CD14-positive monocyte (primary cell): Measurements from ENCODE around the gene GPHA2. TPM values are rescaled to one million over a fixed set of nuclear protein-coding genes. Genes with fewer than 3 reads are reported as not detected.

Source experiments
- DNase-seq, 3 donors: peaks; one replicate each; pipeline ENCODE4 v3.0.0-alpha.2; 2011 to 2022
- H2AFZ ChIP-seq: 2 replicates; pipeline ENCODE4 v1.6.0; 2012; ENCODE audit warnings: mild to moderate bottlenecking, low read depth, low read length, inconsistent platforms; ENCODE audit not compliant: insufficient read depth, poor library complexity, severe bottlenecking
- H3K27ac ChIP-seq, 2 donors: 1 replicate in 1 of 2; 2 replicates in 1 of 2; pipeline ENCODE4 v1.5.1; 2012 to 2013; ENCODE audit warnings: low read length in 2 of 2, control low read depth in 1 of 2, inconsistent platforms in 1 of 2, low read depth in 1 of 2, mild to moderate bottlenecking in 1 of 2
- H3K27me3 ChIP-seq, 2 donors: one replicate each; pipeline versions ENCODE4 v1.6.0 to v1.6.1; 2011 to 2013; ENCODE audit warnings: low read length in 2 of 2; ENCODE audit not compliant: control insufficient read depth in 2 of 2, insufficient read depth in 2 of 2
- H3K36me3 ChIP-seq, 2 donors: replicated peaks in 1 of 2; 1 replicate in 1 of 2; 2 replicates in 1 of 2; pipeline versions ENCODE4 v1.5.1 to v1.6.1; 2012 to 2013; ENCODE audit warnings: low read length in 2 of 2, control low read depth in 1 of 2, inconsistent platforms in 1 of 2, mild to moderate bottlenecking in 1 of 2; ENCODE audit not compliant: insufficient read depth in 2 of 2, control insufficient read depth in 1 of 2
- H3K4me1 ChIP-seq, 2 donors: 1 replicate in 1 of 2; 2 replicates in 1 of 2; pipeline versions ENCODE4 v1.5.1 to v1.6.1; 2012 to 2013; ENCODE audit warnings: low read length in 2 of 2, control low read depth in 1 of 2, inconsistent platforms in 1 of 2, mild to moderate bottlenecking in 1 of 2, moderate library complexity in 1 of 2; ENCODE audit not compliant: insufficient read depth in 2 of 2, control insufficient read depth in 1 of 2
- H3K4me2 ChIP-seq: replicated peaks from 2 replicates; pipeline ENCODE3; 2012; ENCODE audit warnings: low read length, moderate library complexity, mild to moderate bottlenecking; ENCODE audit not compliant: poor library complexity, severe bottlenecking; ENCODE audit errors: extremely low read depth
- H3K4me3 ChIP-seq, 3 experiments: fragments of 200-600 bp in 1 of 3; sonication (generic) in 1 of 3; replicated peaks in 1 of 3; 1 replicate in 2 of 3; 2 replicates in 1 of 3; pipeline ENCODE4 v1.5.1; 2011 to 2013; ENCODE audit warnings: low read length in 3 of 3, mild to moderate bottlenecking in 3 of 3, control low read depth in 2 of 3, low read depth in 2 of 3, inconsistent platforms in 1 of 3, moderate library complexity in 1 of 3
- H3K79me2 ChIP-seq: 2 replicates; pipeline ENCODE4 v1.6.0; 2012; ENCODE audit warnings: mild to moderate bottlenecking, control low read depth, inconsistent platforms, low read length, moderate library complexity; ENCODE audit not compliant: insufficient read depth
- H3K9ac ChIP-seq: 2 replicates; pipeline ENCODE4 v1.6.0; 2017; ENCODE audit warnings: low read length, mild to moderate bottlenecking; ENCODE audit not compliant: insufficient read depth, poor library complexity, severe bottlenecking
- H3K9me3 ChIP-seq, 2 donors: replicated peaks in 1 of 2; 1 replicate in 1 of 2; 2 replicates in 1 of 2; pipeline versions ENCODE4 v1.5.1 to v1.6.1; 2012 to 2013; ENCODE audit warnings: low read length in 2 of 2, control low read depth in 1 of 2; ENCODE audit not compliant: control insufficient read depth in 1 of 2, insufficient read depth in 1 of 2
- H4K20me1 ChIP-seq: 2 replicates; pipeline ENCODE4 v1.6.0; 2012; ENCODE audit warnings: mild to moderate bottlenecking, low read length, control low read depth, moderate library complexity; ENCODE audit not compliant: insufficient read depth
- H3K27ac Mint-ChIP-seq, 7 donors: one replicate each; pipeline ENCODE4 v1.8.0; 2020; ENCODE audit warnings: mild to moderate bottlenecking in 7 of 7, mixed read lengths in 7 of 7, moderate library complexity in 6 of 7, inconsistent platforms in 2 of 7
- H3K27me3 Mint-ChIP-seq, 3 donors: one replicate each; pipeline ENCODE4 v1.8.0; 2021 to 2022; ENCODE audit warnings: low read depth in 3 of 3, mild to moderate bottlenecking in 3 of 3, mixed read lengths in 3 of 3, moderate library complexity in 3 of 3, inconsistent platforms in 1 of 3
- H3K36me3 Mint-ChIP-seq, 2 donors: one replicate each; pipeline ENCODE4 v1.8.0; 2020; ENCODE audit warnings: mixed read lengths in 2 of 2, inconsistent platforms in 1 of 2, mild to moderate bottlenecking in 1 of 2
- H3K4me1 Mint-ChIP-seq: one replicate; pipeline ENCODE4 v1.8.0; 2020; ENCODE audit warnings: mild to moderate bottlenecking, mixed read lengths
- H3K4me3 Mint-ChIP-seq, 2 donors: one replicate each; pipeline ENCODE4 v1.8.0; 2020; ENCODE audit warnings: mild to moderate bottlenecking in 2 of 2, mixed read lengths in 2 of 2, moderate library complexity in 1 of 2
- H3K9me3 Mint-ChIP-seq, 7 donors: one replicate each; pipeline ENCODE4 v1.8.0; 2020 to 2022; ENCODE audit warnings: mixed read lengths in 7 of 7, mild to moderate bottlenecking in 6 of 7, moderate library complexity in 6 of 7, inconsistent platforms in 2 of 7
- WGBS: methylation state at CpG from one replicate; pipeline ENCODE4 v1.1.5; 2013; ENCODE audit warnings: missing lambda C conversion rate; ENCODE audit not compliant: insufficient coverage; 5-methylcytosine and 5-hydroxymethylcytosine counted together
- intact Hi-C, 2 donors: fragments of 100-400 bp; cut with micrococcal nuclease; formaldehyde crosslinking; loops; one replicate each; pipeline versions ENCODE4 v1.15.0 to v1.15.1; 2023
- polyA plus RNA-seq, 3 donors: library from polyadenylated mRNA; depleted of rRNA in 1 of 3; unstranded in 2 of 3; stranded (reverse) in 1 of 3; fragments of 300-500 nt in 2 of 3; fragments of >200 nt in 1 of 3; fragmentation: Illumina TruSeq in 2 of 3; gene quantifications; 1 replicate in 2 of 3; 2 replicates in 1 of 3; pipeline ENCODE4 v1.2.3, GENCODE V29; 2012 to 2021
- TF ChIP-seq, protein P1 (sequence below): fragments of 200-600 bp; IDR thresholded peaks from one replicate; pipeline ENCODE4 v1.8.0; 2022; ENCODE audit warnings: antibody characterized with exemption, mild to moderate bottlenecking

Gene GPHA2
- polyA plus RNA-seq, 3 donors, result not detected

DNA sequence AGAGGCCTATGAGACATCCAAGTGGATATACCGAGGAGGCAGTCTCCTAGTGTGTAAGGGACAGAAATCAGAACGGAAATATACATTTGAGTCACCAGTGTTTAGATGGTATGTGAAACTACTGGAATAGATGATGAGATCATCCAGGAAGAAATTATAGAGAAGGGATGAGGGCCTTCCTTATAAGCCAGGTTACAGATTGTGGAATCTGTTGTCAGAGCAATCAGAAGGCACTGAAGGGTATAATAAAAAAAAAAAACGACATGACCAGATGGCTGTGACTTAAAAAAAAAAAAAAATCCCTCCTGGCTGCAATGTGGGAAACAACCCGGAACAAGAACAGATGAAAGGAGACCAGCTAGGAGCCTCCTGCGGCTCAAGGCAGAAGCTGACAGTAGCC lies 33.5 kb upstream of the GPHA2 start:
- H4K20me1 ChIP-seq, result no peaks in the 10 kb centered on the region
- no peak overlapping the region for H3K4me3 Mint-ChIP-seq
- peaks cover 22% of the 10 kb centered on the region for H3K4me1 Mint-ChIP-seq
- intact Hi-C loops, result no loop called here
- no peaks in the 10 kb centered on the region for H3K9me3 ChIP-seq
- H2AFZ ChIP-seq, result no peak overlapping the region
- no peak overlapping the region for H3K27ac Mint-ChIP-seq
- H3K27ac ChIP-seq, result no peak overlapping the region
- H3K36me3 ChIP-seq, result no peaks in the 10 kb centered on the region
- no peaks in the 10 kb centered on the region for H3K36me3 Mint-ChIP-seq
- H3K79me2 ChIP-seq, result no peaks in the 10 kb centered on the region
- peaks cover 0 to 3% (median 0%) of the 10 kb centered on the region in 7 donors for H3K9me3 Mint-ChIP-seq
- H3K4me2 ChIP-seq, result no peak overlapping the region
- peaks cover 2 to 24% of the 10 kb centered on the region in 2 donors for H3K27me3 ChIP-seq
- no peak overlapping the region for H3K4me3 ChIP-seq
- no peak overlapping the region for H3K9ac ChIP-seq
- peaks cover 26 to 42% (median 35%) of the 10 kb centered on the region in 3 donors for H3K27me3 Mint-ChIP-seq
- H3K4me1 ChIP-seq, result peaks cover 17 to 22% of the 10 kb centered on the region in 2 donors
- 94% methylated on average over 2 of the region's 5 CpGs for WGBS
- no peak for DNase-seq
- TF ChIP-seq, protein P1, sequence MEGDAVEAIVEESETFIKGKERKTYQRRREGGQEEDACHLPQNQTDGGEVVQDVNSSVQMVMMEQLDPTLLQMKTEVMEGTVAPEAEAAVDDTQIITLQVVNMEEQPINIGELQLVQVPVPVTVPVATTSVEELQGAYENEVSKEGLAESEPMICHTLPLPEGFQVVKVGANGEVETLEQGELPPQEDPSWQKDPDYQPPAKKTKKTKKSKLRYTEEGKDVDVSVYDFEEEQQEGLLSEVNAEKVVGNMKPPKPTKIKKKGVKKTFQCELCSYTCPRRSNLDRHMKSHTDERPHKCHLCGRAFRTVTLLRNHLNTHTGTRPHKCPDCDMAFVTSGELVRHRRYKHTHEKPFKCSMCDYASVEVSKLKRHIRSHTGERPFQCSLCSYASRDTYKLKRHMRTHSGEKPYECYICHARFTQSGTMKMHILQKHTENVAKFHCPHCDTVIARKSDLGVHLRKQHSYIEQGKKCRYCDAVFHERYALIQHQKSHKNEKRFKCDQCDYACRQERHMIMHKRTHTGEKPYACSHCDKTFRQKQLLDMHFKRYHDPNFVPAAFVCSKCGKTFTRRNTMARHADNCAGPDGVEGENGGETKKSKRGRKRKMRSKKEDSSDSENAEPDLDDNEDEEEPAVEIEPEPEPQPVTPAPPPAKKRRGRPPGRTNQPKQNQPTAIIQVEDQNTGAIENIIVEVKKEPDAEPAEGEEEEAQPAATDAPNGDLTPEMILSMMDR, result no peak

DNA sequence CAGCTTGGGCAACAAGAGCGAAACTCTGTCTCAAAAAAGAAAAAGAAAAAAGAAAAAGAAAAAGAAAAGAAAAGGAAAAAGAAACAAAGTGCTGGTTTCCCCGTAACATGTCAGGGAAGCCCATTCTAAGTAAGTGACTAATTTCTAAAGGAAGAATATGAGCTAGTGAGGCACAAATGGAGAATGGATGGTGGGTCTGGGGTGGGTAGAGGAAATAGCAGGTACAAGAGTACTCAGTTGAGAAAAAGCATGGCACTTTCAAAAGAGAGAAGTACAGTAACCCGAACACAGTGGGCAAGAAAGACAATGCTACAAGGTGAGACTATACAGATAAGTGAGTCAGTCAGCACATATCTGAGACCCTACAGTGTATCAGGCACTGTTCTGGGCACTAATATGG lies 31.7 kb upstream of the GPHA2 start:
- H3K27me3 ChIP-seq, result peaks cover 2 to 20% of the 10 kb centered on the region in 2 donors
- no peak overlapping the region for H3K4me2 ChIP-seq
- peaks cover 17 to 24% of the 10 kb centered on the region in 2 donors for H3K4me1 ChIP-seq
- Mint-ChIP-seq H3K4me3 (no peak overlapping the region), H3K27me3 (peaks cover 19 to 29% (median 26%) of the 10 kb centered on the region in 3 donors), H3K27ac (no peak overlapping the region), H3K36me3 (no peaks in the 10 kb centered on the region), H3K9me3 (no peaks in the 10 kb centered on the region), H3K4me1 (peaks cover 23% of the 10 kb centered on the region)
- 75% methylated on average over 2 of the region's 3 CpGs for WGBS
- H3K36me3 ChIP-seq, result no peaks in the 10 kb centered on the region
- no peaks in the 10 kb centered on the region for H4K20me1 ChIP-seq
- intact Hi-C loops, result no loop called here
- no peak overlapping the region for H3K27ac ChIP-seq
- no peak overlapping the region for H3K4me3 ChIP-seq
- TF ChIP-seq, protein P1, result no peak
- no peak overlapping the region for H3K9ac ChIP-seq
- DNase-seq, result no peak
- H2AFZ ChIP-seq, result no peak overlapping the region
- H3K79me2 ChIP-seq, result no peaks in the 10 kb centered on the region
- H3K9me3 ChIP-seq, result no peaks in the 10 kb centered on the region
